Measurements from ENCODE around the gene NUP205. TPM values are rescaled to one million over a fixed set of nuclear protein-coding genes. Genes with fewer than 3 reads are reported as not detected.

The NUP205 gene
- total RNA-seq, 1 experiment from 2014 or later = 86.7 TPM

GRCh38 chr7:135597181-135597925, 39.6 kb downstream of the NUP205 start:
- TF ChIP-seq CTCF (conservative IDR thresholded peaks at IDR 0.05; ENCODE audit: low read depth, low read length) (no peak), EZH2phosphoT487 (IDR thresholded peaks at IDR 0.05; ENCODE audit: borderline replicate concordance, low read length) (no peak), EZH2 (IDR thresholded peaks at IDR 0.05; ENCODE audit: low read length, unreplicated experiment) (no peak)
- ATAC-seq = no peak
- H3K27me3 ChIP-seq (ENCODE audit: low read length) = no peaks in the 10 kb centered on the region
- H3F3A ChIP-seq (ENCODE audit: low read length, unreplicated experiment) = no peaks in the 10 kb centered on the region
- no peaks in the 10 kb centered on the region for H3K79me2 ChIP-seq (ENCODE audit: low read length)
- no peak overlapping the region for H3K27ac ChIP-seq (ENCODE audit: low read length)
- H3K9me3 ChIP-seq (ENCODE audit: low read length) = no peaks in the 10 kb centered on the region
- ChIA-PET CTCF (no interaction called here), POLR2A (ENCODE audit: unreplicated experiment) (no interaction called here)
- no peak overlapping the region for H3K4me2 ChIP-seq (ENCODE audit: low read length)
- no peaks in the 10 kb centered on the region for H3K9me2 ChIP-seq (replicated peaks; ENCODE audit: low read length)
- no TSS peak for BruUV-seq (replicated peaks)
- DNase-seq = no peak
- no peaks in the 10 kb centered on the region for H3K4me1 ChIP-seq (ENCODE audit: insufficient read depth, low read length)
- H2AFZ ChIP-seq (ENCODE audit: low read length) = no peak overlapping the region
- H3K36me3 ChIP-seq (ENCODE audit: low read depth, low read length) = peaks cover 63% of the 10 kb centered on the region
- intact Hi-C loops (cut with micrococcal nuclease) = no loop called here
- no peak overlapping the region for H3K9ac ChIP-seq (ENCODE audit: low read length)
- H4K20me1 ChIP-seq (ENCODE audit: low read length) = no peaks in the 10 kb centered on the region
- no peak overlapping the region for H3K4me3 ChIP-seq (ENCODE audit: low read length)

GRCh38 chr7:135597926-135598305, 40.2 kb downstream of the NUP205 start:
- Histone ChIP-seq H3K4me3 (ENCODE audit: low read length) (no peak overlapping the region), H3F3A (ENCODE audit: low read length, unreplicated experiment) (no peaks in the 10 kb centered on the region), H3K4me1 (ENCODE audit: insufficient read depth, low read length) (no peaks in the 10 kb centered on the region), H3K27ac (ENCODE audit: low read length) (no peak overlapping the region), H4K20me1 (ENCODE audit: low read length) (no peaks in the 10 kb centered on the region), H3K9ac (ENCODE audit: low read length) (no peak overlapping the region), H3K9me3 (ENCODE audit: low read length) (no peaks in the 10 kb centered on the region), H3K9me2 (replicated peaks; ENCODE audit: low read length) (no peaks in the 10 kb centered on the region), H3K27me3 (ENCODE audit: low read length) (no peaks in the 10 kb centered on the region), H3K4me2 (ENCODE audit: low read length) (no peak overlapping the region), H3K79me2 (ENCODE audit: low read length) (no peaks in the 10 kb centered on the region), H3K36me3 (ENCODE audit: low read depth, low read length) (peaks cover 65% of the 10 kb centered on the region), H2AFZ (ENCODE audit: low read length) (no peak overlapping the region)
- intact Hi-C loops (cut with micrococcal nuclease) = no loop called here
- POLR2A ChIA-PET (ENCODE audit: unreplicated experiment) = no interaction called here
- no TSS peak for BruUV-seq (replicated peaks)
- ATAC-seq = no peak
- TF ChIP-seq CTCF (conservative IDR thresholded peaks at IDR 0.05; ENCODE audit: low read depth, low read length) = no peak
- TF ChIP-seq EZH2 (IDR thresholded peaks at IDR 0.05; ENCODE audit: low read length, unreplicated experiment) = no peak
- TF ChIP-seq EZH2phosphoT487 (IDR thresholded peaks at IDR 0.05; ENCODE audit: borderline replicate concordance, low read length) = no peak
- CTCF ChIA-PET = no interaction called here
- DNase-seq = no peak

GRCh38 chr7:135599471-135599870, 41.8 kb downstream of the NUP205 start:
- H3K9me2 ChIP-seq (replicated peaks; ENCODE audit: low read length) = no peaks in the 10 kb centered on the region
- H2AFZ ChIP-seq (ENCODE audit: low read length) = no peak overlapping the region
- no peaks in the 10 kb centered on the region for H3K4me1 ChIP-seq (ENCODE audit: insufficient read depth, low read length)
- H3K4me2 ChIP-seq (ENCODE audit: low read length) = no peak overlapping the region
- H3K27me3 ChIP-seq (ENCODE audit: low read length) = no peaks in the 10 kb centered on the region
- no TSS peak for BruUV-seq (replicated peaks)
- no peaks in the 10 kb centered on the region for H4K20me1 ChIP-seq (ENCODE audit: low read length)
- TF ChIP-seq EZH2 (IDR thresholded peaks at IDR 0.05; ENCODE audit: low read length, unreplicated experiment) (no peak), CTCF (conservative IDR thresholded peaks at IDR 0.05; ENCODE audit: low read depth, low read length) (no peak), EZH2phosphoT487 (IDR thresholded peaks at IDR 0.05; ENCODE audit: borderline replicate concordance, low read length) (no peak)
- H3K4me3 ChIP-seq (ENCODE audit: low read length) = no peak overlapping the region
- H3K36me3 ChIP-seq (ENCODE audit: low read depth, low read length) = peaks cover 50% of the 10 kb centered on the region
- no peaks in the 10 kb centered on the region for H3F3A ChIP-seq (ENCODE audit: low read length, unreplicated experiment)
- H3K27ac ChIP-seq (ENCODE audit: low read length) = no peak overlapping the region
- H3K9ac ChIP-seq (ENCODE audit: low read length) = no peak overlapping the region
- no peaks in the 10 kb centered on the region for H3K79me2 ChIP-seq (ENCODE audit: low read length)
- DNase-seq (no peak), ATAC-seq (no peak)
- H3K9me3 ChIP-seq (ENCODE audit: low read length) = no peaks in the 10 kb centered on the region
- CTCF ChIA-PET = no interaction called here
- intact Hi-C loops (cut with micrococcal nuclease) = no loop called here
- POLR2A ChIA-PET (ENCODE audit: unreplicated experiment) = no interaction called here
